ENCODE results near the gene PAX5.

Gene PAX5

DNA sequence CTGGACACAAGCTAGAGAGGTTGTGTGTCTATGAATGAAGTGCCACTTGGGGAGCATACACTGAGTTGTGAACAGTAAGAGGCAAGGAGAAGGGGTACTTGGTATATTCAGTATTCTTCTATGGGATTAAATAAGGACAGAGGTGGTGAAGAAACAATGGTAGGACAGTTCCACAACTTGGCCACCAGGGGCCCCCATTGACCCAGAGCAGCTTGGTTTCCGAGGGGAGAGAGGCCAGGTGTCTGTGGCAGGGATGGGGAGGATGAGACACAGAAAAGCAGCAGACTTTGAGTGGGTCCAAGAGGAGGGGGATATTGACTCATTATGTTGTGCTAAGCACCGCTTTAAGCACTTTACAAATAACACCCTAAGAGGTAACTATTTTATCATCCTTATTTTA, 240.8 kb downstream of the PAX5 start:
- no peak for DNase-seq

DNA sequence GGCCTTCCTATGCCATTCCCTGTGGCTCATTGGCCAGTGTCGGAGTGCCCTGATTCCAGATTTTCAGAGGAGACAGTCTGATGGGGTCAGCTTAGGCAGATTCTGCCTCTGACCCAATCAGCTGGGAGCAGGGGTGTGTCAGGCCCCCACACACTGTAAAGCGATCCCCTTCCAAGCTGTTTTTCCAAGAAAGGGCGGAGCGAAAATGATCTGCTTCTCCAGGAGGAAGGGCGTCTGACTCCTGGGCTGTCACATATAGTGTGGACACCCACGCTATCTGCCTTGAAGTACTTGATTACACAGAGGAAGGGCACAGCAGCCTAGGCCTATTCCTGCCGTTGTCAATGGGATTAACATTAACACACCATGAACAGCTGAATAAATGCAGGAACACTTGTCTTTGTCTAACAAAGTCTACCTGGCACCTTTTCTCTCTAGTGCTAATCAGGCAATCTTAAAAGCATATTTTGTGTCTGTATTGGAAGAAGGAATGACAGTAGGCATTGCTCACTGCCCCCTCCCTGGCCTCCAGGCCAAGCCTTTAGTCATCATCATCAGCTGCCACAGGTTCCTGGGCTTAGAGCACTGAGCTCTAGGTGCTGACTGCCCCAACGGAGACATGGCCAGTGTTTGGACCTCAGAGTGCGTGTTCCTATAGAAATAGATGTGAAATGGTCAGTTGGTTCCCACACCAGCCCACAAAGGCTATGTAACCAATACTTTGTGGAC, 242.7 kb downstream of the PAX5 start:
- DNase-seq, result no peak

DNA sequence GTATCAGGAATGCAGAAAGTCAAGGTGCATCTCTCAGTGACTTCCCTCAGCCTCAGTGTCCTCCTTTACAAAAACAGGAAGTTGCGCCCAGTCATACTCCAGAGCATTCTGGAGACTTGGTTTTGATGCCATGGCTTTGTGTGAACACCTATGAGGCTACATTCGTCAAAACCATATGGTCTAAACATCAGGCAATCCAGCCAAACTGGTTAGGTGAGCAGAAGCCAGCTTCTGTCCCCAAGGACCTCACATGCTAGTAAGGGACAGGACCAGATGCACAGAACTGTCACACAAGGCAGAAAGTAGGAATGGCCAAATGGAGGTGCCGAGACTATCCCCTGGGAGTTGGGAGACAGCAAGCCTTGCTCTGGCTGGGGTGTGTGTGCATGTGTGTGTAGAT, 244.2 kb downstream of the PAX5 start:
- DNase-seq, result no peak

DNA sequence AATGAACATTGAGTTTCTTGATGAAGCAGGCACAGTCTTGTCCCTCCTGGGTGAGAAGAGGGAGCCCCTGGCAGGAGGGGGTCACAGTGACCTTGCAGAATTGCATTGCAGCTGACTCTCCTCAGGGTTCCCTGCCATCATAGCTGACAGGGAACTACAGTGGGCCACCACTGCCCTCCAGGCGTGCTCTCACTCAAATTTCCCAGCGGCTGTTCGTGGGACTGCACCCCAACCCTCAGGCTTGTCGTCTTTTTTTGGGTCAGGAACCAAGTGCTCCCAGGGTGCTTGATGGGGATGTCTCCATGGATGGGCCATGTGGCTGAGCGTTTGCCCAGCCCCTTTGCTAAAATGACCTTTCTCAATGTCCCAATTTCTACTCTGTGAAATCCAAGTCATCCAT, 245.5 kb downstream of the PAX5 start:
- DNase-seq, result no peak

DNA sequence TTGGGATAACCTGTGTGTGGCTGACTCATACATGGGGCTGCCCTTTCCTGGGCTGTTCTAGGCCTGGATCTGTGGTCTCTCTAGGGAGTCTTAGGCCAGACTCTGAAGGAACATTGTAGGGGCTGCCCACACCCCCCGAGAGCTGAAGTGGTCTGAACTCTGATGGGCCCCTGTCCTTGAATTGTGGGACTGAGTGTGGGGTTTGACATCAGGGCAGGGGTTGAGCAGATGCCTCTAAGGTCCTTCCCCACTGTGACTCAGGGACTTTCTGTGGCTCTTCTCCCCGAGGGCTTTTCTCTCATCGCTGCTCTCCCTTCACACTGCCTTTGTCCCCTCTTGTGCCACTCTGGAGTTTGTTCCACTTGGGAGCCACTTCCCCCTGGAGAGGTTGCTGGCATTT, 246.4 kb downstream of the PAX5 start:
- no peak for DNase-seq

All from effector CD4-positive, alpha-beta T cell (primary cell).